GM12878 (cell line): ENCODE measurements around the gene ARHGAP19. TPM values are rescaled to one million over a fixed set of nuclear protein-coding genes. Genes with fewer than 3 reads are reported as not detected.
"Not testable (repeated sequence)": the region's sequence is repeated elsewhere in the genome, so short reads cannot be mapped to it uniquely, and the experiment has no call there.

Experiments used
- ATAC-seq: fragments of 200-7000 bp; cut with Tn5 transposase; 3 replicates; pipeline ENCODE4 v1.9.1; 2020; ENCODE audit warnings: mild to moderate bottlenecking, moderate library complexity
- BruUV-seq: library from RNA; stranded (reverse); fragments of 400-500 nt; replicated peaks from 2 replicates; lab custom pipeline; 2021; lab: Mats Ljungman, UMichigan
- CTCF ChIA-PET: fragments of 300-600 bp; sonication (Branson Sonifier 250); formaldehyde crosslinking; extraction: SDS; loops from one replicate; lab custom pipeline; 2021; ENCODE audit warnings: inconsistent platforms; lab: Yijun Ruan, JAX
- POLR2A ChIA-PET: fragments of 350-600 bp; formaldehyde crosslinking; extraction: SDS; loops from one replicate; lab custom pipeline; 2021; ENCODE audit warnings: inconsistent platforms; lab: Charles Lee
- RAD21 ChIA-PET: fragments of 300-600 bp; sonication (Branson Sonifier 250); formaldehyde crosslinking; loops from one replicate; lab custom pipeline; 2023; ENCODE audit warnings: antibody characterized with exemption; ENCODE audit not compliant: unreplicated experiment; lab: Charles Lee
- SMC1A ChIA-PET: fragments of 300-600 bp; sonication (Branson Sonifier 250); formaldehyde crosslinking; loops from one replicate; lab custom pipeline; 2023; ENCODE audit not compliant: unreplicated experiment, uncharacterized antibody; lab: Charles Lee
- DNase-seq: peaks from one replicate; pipeline ENCODE4 v3.0.0-alpha.2; 2011; ENCODE audit warnings: low read depth, low spot score
- FAIRE-seq: peaks from 3 replicates; lab custom pipeline; 2011; peaks lifted over from hg19 to GRCh38; lab: Jason Lieb, UNC
- H2AFZ ChIP-seq: 2 replicates; pipeline ENCODE4 v1.6.0; 2011; ENCODE audit warnings: low read depth, low read length, control low read depth; ENCODE audit not compliant: control insufficient read depth
- H3K27ac ChIP-seq: 2 replicates; pipeline ENCODE4 v1.5.1; 2011; ENCODE audit warnings: control low read depth; ENCODE audit not compliant: control insufficient read depth, insufficient read depth
- H3K27me3 ChIP-seq, 2 experiments: replicated peaks in 1 of 2; 2 replicates each; pipeline versions ENCODE4 v1.6.0 to v1.6.1; 2011; ENCODE audit warnings: low read length in 1 of 2; ENCODE audit not compliant: control insufficient read depth in 2 of 2, insufficient read depth in 2 of 2
- H3K36me3 ChIP-seq, 2 experiments: 2 replicates each; pipeline ENCODE4 v1.5.1; 2011; ENCODE audit warnings: low read length in 1 of 2; ENCODE audit not compliant: control insufficient read depth in 2 of 2, insufficient read depth in 2 of 2
- H3K4me1 ChIP-seq: 2 replicates; pipeline ENCODE4 v1.6.1; 2011; ENCODE audit warnings: mild to moderate bottlenecking, low read length, moderate library complexity, mixed read lengths; ENCODE audit not compliant: control insufficient read depth, insufficient read depth
- H3K4me2 ChIP-seq: 2 replicates; pipeline ENCODE4 v1.6.0; 2011; ENCODE audit warnings: control low read depth; ENCODE audit not compliant: control insufficient read depth, insufficient read depth
- H3K4me3 ChIP-seq: fragments of 200-600 bp; sonication (generic); 2 replicates; pipeline ENCODE4 v1.5.1; 2016
- H3K79me2 ChIP-seq: 2 replicates; pipeline ENCODE4 v1.6.0; 2011; ENCODE audit warnings: low read length; ENCODE audit not compliant: control insufficient read depth, insufficient read depth
- H3K9ac ChIP-seq: 2 replicates; pipeline ENCODE4 v1.8.0; 2011; ENCODE audit warnings: low read length, control low read depth, mixed read lengths; ENCODE audit not compliant: control insufficient read depth, insufficient read depth
- H3K9me3 ChIP-seq: replicated peaks from 3 replicates; pipeline ENCODE4 v1.5.1; 2011; ENCODE audit warnings: mild to moderate bottlenecking, low read length; ENCODE audit not compliant: control insufficient read depth, insufficient read depth
- H4K20me1 ChIP-seq: 2 replicates; pipeline ENCODE4 v1.6.0; 2011; ENCODE audit not compliant: control insufficient read depth, insufficient read depth
- YY1 ChIP-seq: IDR thresholded peaks from 2 replicates; pipeline ENCODE4 v1.6.1; 2011; ENCODE audit warnings: low read depth, mild to moderate bottlenecking, low read length
- ZNF384 ChIP-seq: IDR thresholded peaks from 2 replicates; pipeline ENCODE4 v1.6.1; 2012; ENCODE audit warnings: low read depth, mild to moderate bottlenecking, low read length, improper control_type of control experiment, borderline replicate concordance
- WGBS: methylation state at CpG from one replicate; pipeline ENCODE4 v1.1.6; 2016; ENCODE audit warnings: low lambda C conversion rate; ENCODE audit not compliant: insufficient replicate concordance, insufficient coverage; ENCODE audit errors: missing lambda C conversion rate; 5-methylcytosine and 5-hydroxymethylcytosine counted together
- in situ Hi-C: fragments of 300-500 bp; cut with MboI; formaldehyde crosslinking; loops from 9 replicates; pipeline ENCODE4 v1.14.3; 2018; ENCODE audit warnings: mixed read lengths
- intact Hi-C: fragments of 100-400 bp; cut with micrococcal nuclease; formaldehyde crosslinking; loops from one replicate; pipeline ENCODE4 v1.14.2; 2022; ENCODE audit not compliant: unreplicated experiment
- polyA plus RNA-seq, 11 experiments: library from polyadenylated mRNA; depleted of rRNA in 4 of 11; unstranded in 6 of 11; stranded (reverse) in 5 of 11; fragments of >200 nt; fragmentation: Nextera tagmentation in 4 of 11; fragmentation: Illumina TruSeq in 1 of 11; extraction: Ambion mirVana in 4 of 11; extraction: Trizol in 1 of 11; gene quantifications; 1 replicate in 1 of 11; 2 replicates in 10 of 11; pipeline versions ENCODE4 v1.2.1 to v1.2.3, GENCODE V29; 2011 to 2016; ENCODE audit warnings: inconsistent platforms in 2 of 11, missing spikeins in 2 of 11, low read depth in 1 of 11
- total RNA-seq, 4 experiments: library from RNA; depleted of rRNA in 3 of 4; stranded (reverse); fragments of >200 nt in 3 of 4; fragmentation: Illumina TruSeq in 1 of 4; extraction: Trizol in 1 of 4; gene quantifications; 2 replicates each; pipeline versions ENCODE4 v1.2.1 to v1.2.3, GENCODE V29; 2013 to 2021

Gene ARHGAP19
- total and polyA plus RNA-seq, 10 of the 15 experiments (the other 5 are each of a cell fraction or from before 2014, with no cell fraction given): 13.3 to 40.7 (median 22.6) TPM

GRCh38 chr10:97290076-97290475, 2.4 kb downstream of the ARHGAP19 start:
- in situ Hi-C loops, H3K27ac ChIP-seq, RAD21 ChIA-PET, SMC1A ChIA-PET, DNase-seq, H2AFZ ChIP-seq, H3K9ac ChIP-seq, BruUV-seq, H3K36me3 ChIP-seq, H3K27me3 ChIP-seq, CTCF ChIA-PET, H3K4me2 ChIP-seq, H3K9me3 ChIP-seq, H3K4me3 ChIP-seq, ATAC-seq, FAIRE-seq, H4K20me1 ChIP-seq, H3K4me1 ChIP-seq: not testable (repeated sequence)
- WGBS: 92% methylated on average over 13 of the region's 13 CpGs
- intact Hi-C loops: loop anchor here (5.0 kb wide), 1 partner anchor 42 kb away; the partner anchor contains the start of gene FRAT2
- POLR2A ChIA-PET: interaction anchor here (0.6 kb wide), 1 partner anchor 72 kb away, joined by 6 read pairs; no protein-coding TSS in a partner anchor
- peaks cover 27% of the 10 kb centered on the region for H3K79me2 ChIP-seq

- intact Hi-C loops: no loop called here
- no peak for ATAC-seq
- TF ChIP-seq YY1 (no peak), ZNF384 (no peak)
- TF ChIP-seq, all 136 proteins: peak for 0
- POLR2A ChIA-PET: no interaction called here
- H3K36me3 ChIP-seq: no peaks in the 10 kb centered on the region
- no peak overlapping the region for H2AFZ ChIP-seq
- H4K20me1 ChIP-seq: no peaks in the 10 kb centered on the region
- no peaks in the 10 kb centered on the region for H3K27me3 ChIP-seq
- DNase-seq: no peak
- in situ Hi-C loops: no loop called here
- CTCF ChIA-PET: no interaction called here
- RAD21 ChIA-PET: no interaction called here
- H3K4me3 ChIP-seq: no peak overlapping the region
- SMC1A ChIA-PET: interaction anchor here (1.6 kb wide), 1 partner anchor 52 kb away, joined by 3 read pairs; no protein-coding TSS in a partner anchor
- no peaks in the 10 kb centered on the region for H3K9me3 ChIP-seq
- peaks cover 14% of the 10 kb centered on the region for H3K79me2 ChIP-seq
- no peak overlapping the region for H3K4me2 ChIP-seq
- H3K4me1 ChIP-seq: peaks cover 9% of the 10 kb centered on the region
- 98% methylated on average over 3 of the region's 3 CpGs for WGBS
- no peak overlapping the region for H3K27ac ChIP-seq
- H3K9ac ChIP-seq: no peak overlapping the region
- FAIRE-seq: no peak
- no TSS peak for BruUV-seq
These were observed 11.7 kb downstream of the ARHGAP19 start for GRCh38 chr10:97280783-97281182.
